Neutrophil (primary cell): ENCODE results near the gene SLC7A6.
A peak's percentile ranks its signal among the peaks of the same experiment; 100 is the strongest.

Source experiments
- H3K27ac ChIP-seq: fragments of 200-600 bp; sonication (generic); 2 replicates; pipeline ENCODE4 v1.5.1; 2016; ENCODE audit warnings: mild to moderate bottlenecking, moderate library complexity
- H3K27me3 ChIP-seq: fragments of 200-600 bp; sonication (generic); 2 replicates; pipeline ENCODE4 v1.6.0; 2016; ENCODE audit warnings: mild to moderate bottlenecking
- H3K36me3 ChIP-seq: fragments of 200-600 bp; sonication (generic); 2 replicates; pipeline ENCODE4 v1.5.1; 2017
- H3K4me1 ChIP-seq, 2 experiments: fragments of 200-600 bp in 1 of 2; sonication (generic) in 1 of 2; 1 replicate in 1 of 2; 2 replicates in 1 of 2; pipeline versions ENCODE4 v1.5.1 to v1.6.1; 2013 to 2016; ENCODE audit warnings: low read depth in 1 of 2, low read length in 1 of 2, mild to moderate bottlenecking in 1 of 2, moderate library complexity in 1 of 2; ENCODE audit not compliant: control insufficient read depth in 1 of 2, insufficient read depth in 1 of 2
- H3K4me3 ChIP-seq, 2 experiments: fragments of 200-600 bp in 1 of 2; sonication (generic) in 1 of 2; 1 replicate in 1 of 2; 2 replicates in 1 of 2; pipeline ENCODE4 v1.5.1; 2013 to 2016; ENCODE audit warnings: low read depth in 1 of 2, low read length in 1 of 2, mild to moderate bottlenecking in 1 of 2, moderate library complexity in 1 of 2
- H3K9me3 ChIP-seq: fragments of 200-600 bp; sonication (generic); 2 replicates; pipeline ENCODE4 v1.5.1; 2016
- TF ChIP-seq, protein P1 (sequence below): fragments of 200-600 bp; sonication (generic); IDR thresholded peaks from 2 replicates; pipeline ENCODE4 v1.5.1; 2016; ENCODE audit warnings: antibody characterized with exemption

The SLC7A6 gene

DNA sequence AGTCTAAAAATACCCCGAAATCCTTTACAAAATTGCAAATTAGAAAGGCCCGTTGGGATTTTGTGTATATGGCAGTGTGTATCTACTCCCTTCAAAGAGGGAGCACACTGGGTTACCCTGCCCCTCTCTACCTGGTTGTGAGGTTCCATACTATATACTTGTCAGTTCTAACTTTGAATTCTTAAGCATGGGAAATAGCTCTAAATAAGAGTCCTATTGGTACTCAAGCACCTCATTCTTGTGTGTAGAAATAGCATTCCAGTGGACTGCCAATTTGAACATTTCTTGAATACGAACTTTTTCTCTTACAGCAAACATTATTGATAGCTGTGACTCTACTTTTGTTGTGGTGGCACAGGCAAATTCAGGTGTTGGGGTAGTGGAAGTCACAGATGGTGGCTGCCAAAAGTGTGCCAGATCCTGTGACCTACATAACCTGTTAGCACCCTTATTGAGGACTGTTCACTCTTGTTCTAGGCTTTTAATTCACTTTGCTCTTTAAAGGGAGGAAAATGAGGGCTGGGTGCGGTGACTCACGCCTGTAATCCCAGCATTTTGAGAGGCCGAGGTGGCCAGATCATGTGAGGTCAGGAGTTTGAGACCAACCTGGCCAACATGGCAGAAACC is 44.5 kb upstream of the SLC7A6 start:
- H3K4me1 ChIP-seq = no peaks in the 10 kb centered on the region
- peaks cover 12% of the 10 kb centered on the region for H3K36me3 ChIP-seq
- H3K4me3 ChIP-seq = no peak overlapping the region
- TF ChIP-seq, protein P1, sequence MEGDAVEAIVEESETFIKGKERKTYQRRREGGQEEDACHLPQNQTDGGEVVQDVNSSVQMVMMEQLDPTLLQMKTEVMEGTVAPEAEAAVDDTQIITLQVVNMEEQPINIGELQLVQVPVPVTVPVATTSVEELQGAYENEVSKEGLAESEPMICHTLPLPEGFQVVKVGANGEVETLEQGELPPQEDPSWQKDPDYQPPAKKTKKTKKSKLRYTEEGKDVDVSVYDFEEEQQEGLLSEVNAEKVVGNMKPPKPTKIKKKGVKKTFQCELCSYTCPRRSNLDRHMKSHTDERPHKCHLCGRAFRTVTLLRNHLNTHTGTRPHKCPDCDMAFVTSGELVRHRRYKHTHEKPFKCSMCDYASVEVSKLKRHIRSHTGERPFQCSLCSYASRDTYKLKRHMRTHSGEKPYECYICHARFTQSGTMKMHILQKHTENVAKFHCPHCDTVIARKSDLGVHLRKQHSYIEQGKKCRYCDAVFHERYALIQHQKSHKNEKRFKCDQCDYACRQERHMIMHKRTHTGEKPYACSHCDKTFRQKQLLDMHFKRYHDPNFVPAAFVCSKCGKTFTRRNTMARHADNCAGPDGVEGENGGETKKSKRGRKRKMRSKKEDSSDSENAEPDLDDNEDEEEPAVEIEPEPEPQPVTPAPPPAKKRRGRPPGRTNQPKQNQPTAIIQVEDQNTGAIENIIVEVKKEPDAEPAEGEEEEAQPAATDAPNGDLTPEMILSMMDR = no peak
- no peak overlapping the region for H3K27ac ChIP-seq
- no peaks in the 10 kb centered on the region for H3K27me3 ChIP-seq
- no peaks in the 10 kb centered on the region for H3K9me3 ChIP-seq

- TF ChIP-seq, protein P1 = no peak
- peaks cover 35% of the 10 kb centered on the region for H3K36me3 ChIP-seq
These were observed 41.3 kb upstream of the SLC7A6 start for GRCh38 chr16:68223072-68223471.

GRCh38 chr16:68226116-68226515 is 38.2 kb upstream of the SLC7A6 start:
- peaks cover 52% of the 10 kb centered on the region for H3K36me3 ChIP-seq
- TF ChIP-seq, protein P1 = no peak
- H3K9me3 ChIP-seq = no peaks in the 10 kb centered on the region
- no peaks in the 10 kb centered on the region for H3K4me1 ChIP-seq
- H3K27ac ChIP-seq = no peak overlapping the region
- no peak overlapping the region for H3K4me3 ChIP-seq
- no peaks in the 10 kb centered on the region for H3K27me3 ChIP-seq

More at GRCh38 chr16:68223072-68223471, 41.3 kb upstream of the SLC7A6 start:
- no peak overlapping the region for H3K27ac ChIP-seq
- H3K4me1 ChIP-seq = no peaks in the 10 kb centered on the region
- no peaks in the 10 kb centered on the region for H3K27me3 ChIP-seq
- H3K4me3 ChIP-seq = no peak overlapping the region
- no peaks in the 10 kb centered on the region for H3K9me3 ChIP-seq

DNA sequence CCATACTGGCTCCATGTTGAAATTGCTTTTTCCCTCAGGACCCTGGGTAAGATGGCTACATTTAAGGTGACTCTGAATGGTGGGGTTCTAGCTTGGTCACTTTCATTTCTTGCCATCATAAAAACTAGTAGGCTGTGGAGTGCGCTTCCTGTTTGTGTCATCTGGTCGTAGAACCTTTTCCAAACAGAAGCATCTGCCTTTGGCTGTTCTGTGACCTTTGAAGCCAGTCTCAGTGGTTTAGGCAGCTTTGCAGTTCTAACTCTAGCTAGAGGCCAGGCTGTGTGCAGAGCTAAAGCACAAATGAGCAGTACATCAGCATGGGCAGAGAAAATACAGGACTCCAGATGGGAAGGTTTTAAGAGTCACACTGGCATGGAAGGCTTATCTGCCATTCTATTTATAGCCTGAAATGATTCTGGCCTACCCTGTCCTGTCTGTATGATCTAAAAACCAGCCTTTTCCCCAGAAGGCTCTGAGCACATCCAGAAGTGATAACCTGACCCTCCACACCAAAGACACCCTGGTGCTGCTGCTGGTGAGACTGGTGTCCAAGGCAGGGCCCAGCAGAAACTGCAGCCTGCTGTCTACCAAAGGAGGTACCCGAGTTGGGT is 37.0 kb upstream of the SLC7A6 start:
- no peaks in the 10 kb centered on the region for H3K9me3 ChIP-seq
- H3K27ac ChIP-seq = no peak overlapping the region
- H3K4me3 ChIP-seq = no peak overlapping the region
- H3K36me3 ChIP-seq = peaks cover 55% of the 10 kb centered on the region
- H3K4me1 ChIP-seq = no peaks in the 10 kb centered on the region
- H3K27me3 ChIP-seq = no peaks in the 10 kb centered on the region
- TF ChIP-seq, protein P1 = no peak

DNA sequence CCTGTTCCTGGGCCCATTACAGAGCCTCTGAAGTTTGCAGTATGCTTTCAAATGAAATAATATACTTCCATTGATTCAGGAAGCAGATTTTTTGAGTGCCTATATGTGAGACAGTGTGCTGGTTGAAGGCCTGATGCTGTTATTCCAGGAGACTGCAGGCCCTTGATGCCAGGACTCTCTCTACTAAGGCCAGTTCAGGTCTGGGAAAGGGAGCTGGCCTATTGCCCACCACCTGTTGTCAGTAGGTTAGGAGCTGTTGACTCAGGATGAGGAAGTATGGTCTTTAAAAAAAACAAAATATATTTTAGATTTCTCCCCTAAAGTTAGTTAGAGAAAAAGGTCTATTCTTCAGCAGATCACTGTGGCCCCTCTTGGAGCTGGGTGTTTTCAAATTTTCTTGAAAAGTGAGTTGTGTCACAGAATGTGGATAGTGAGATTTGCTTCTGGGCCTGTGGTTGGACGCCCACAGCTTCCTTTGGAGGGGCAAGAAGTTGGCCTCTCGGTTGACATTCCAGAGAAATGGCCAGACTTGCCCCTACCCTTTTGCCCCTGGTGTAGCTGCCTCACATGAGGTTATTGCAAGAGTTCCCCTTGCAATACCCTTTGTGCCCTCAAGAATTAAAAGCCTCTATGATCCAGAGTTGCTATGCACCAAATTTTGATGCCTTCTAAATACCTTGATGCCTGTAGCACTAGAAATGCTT is 36.3 kb upstream of the SLC7A6 start:
- Histone ChIP-seq H3K4me1 (no peaks in the 10 kb centered on the region), H3K27me3 (no peaks in the 10 kb centered on the region), H3K36me3 (peaks cover 60% of the 10 kb centered on the region), H3K9me3 (no peaks in the 10 kb centered on the region), H3K4me3 (no peak overlapping the region), H3K27ac (peak overlapping the region; percentile 5)
- TF ChIP-seq, protein P1 = no peak
